ENCODE results near the gene GUCD1.

The GUCD1 gene

DNA sequence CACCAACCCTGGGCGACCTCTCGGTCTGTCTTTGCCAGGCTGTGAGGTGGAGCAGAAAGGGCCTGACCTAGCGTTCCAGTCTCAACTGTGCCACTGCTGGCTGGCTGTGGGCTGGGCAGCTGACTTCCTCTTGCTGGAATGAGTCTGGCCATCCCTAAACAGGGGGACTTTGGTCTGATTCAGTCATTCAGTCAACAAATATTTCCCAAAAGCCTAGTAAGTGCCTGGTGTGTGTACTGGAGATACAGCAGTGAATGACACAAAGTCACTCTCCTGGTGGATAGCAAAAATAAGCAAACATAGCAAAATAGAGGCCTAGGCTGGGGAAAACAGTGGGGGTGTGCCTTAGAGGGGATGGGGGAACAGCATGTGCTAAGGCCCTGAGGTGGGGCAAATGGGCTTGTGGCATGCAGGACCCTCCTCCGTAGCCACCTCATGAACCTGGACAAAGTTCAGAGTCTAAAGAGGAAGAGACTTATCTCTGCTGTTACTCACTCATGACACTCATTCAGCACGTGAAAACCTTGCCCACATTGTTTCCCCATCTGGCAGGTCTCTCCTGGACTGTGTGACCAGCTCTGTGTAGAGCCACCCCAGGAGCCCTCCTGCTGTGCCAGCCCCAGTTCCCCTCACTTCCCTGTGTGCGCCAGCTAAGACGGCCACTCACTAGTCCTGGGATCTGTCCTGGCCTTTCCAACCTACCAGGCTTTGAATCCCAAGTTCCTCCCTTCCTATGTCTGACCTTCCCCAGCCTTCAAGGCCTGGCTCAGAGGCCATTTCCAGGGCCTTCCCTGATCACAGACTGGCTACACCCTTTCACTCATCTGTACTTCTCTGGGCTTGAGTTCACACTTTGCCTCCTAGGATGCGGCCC is 4.7 kb downstream of the GUCD1 start:
- H3K4me3 ChIP-seq = no peak overlapping the region
- no peaks in the 10 kb centered on the region for H3K9me3 ChIP-seq
- H3K27ac ChIP-seq = 0 out of 2 replicates have a peak overlapping the region, but pooled peaks have one; percentile 1
- peaks cover 87% of the 10 kb centered on the region for H4K20me1 ChIP-seq
- no peak for TF ChIP-seq Cebpa-rat (IDR thresholded peaks at IDR 0.05)
- peaks cover 68% of the 10 kb centered on the region for H3K36me3 ChIP-seq
- no peak overlapping the region for H3K9ac ChIP-seq
- no peaks in the 10 kb centered on the region for H3K27me3 ChIP-seq
- peaks cover 38% of the 10 kb centered on the region for H3K4me1 ChIP-seq
- H3K4me2 ChIP-seq = no peak overlapping the region

DNA sequence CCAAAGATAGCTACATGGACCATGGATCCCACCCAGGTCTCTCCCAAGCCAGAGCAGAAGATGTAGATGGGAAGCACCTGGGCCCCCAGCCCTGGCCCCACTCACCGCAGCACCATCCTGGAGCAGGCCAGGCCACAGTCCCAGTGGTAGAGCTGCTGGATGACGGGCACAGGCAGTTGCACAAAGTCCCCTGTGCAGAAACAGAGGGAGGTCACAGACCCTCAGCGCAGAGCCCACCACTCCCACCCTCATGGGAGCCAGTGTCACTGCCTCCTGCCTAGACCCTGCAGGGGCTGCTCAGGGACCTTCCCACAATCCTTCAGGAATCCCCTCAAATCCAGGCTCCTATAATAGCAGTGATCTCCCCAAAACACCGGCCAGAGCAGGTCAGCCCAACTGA is 6.1 kb downstream of the GUCD1 start:
- no peak overlapping the region for H3K9ac ChIP-seq

DNA sequence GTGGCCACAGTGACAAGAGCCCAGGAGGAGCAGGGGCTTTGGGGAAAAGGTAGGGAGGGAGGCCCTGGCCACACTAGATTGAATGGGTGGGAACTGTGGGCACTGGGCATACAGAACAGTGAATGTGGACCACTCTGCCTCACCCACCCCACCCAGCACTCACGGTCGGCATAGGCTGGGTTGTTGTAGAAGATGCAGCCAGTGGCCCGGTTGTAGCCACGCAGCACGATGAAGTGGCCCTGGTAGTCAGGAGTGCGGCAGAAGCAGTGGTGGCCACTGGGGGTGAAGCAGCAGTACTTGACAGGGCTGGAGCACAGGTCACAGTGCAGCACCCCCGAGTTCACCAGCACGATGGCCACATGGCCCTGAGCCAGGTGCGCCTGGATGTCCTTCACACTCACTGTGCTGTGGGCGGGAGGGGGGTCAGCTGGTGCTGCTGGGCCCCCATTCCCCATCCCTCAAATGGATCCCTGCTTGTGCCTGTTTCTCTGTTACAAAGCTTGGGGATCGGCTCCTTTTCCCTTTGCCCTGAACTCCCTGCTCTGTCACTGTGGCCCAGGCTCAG is 11.2 kb downstream of the GUCD1 start:
- Histone ChIP-seq H4K20me1 (peaks cover 55% of the 10 kb centered on the region), H3K4me3 (no peak overlapping the region), H3K36me3 (peaks cover 99% of the 10 kb centered on the region)

More for the DNA sequence above, 6.1 kb downstream of the GUCD1 start:
- Histone ChIP-seq H3K9me3 (no peaks in the 10 kb centered on the region), H3K4me1 (peaks cover 34% of the 10 kb centered on the region), H3K36me3 (peaks cover 83% of the 10 kb centered on the region), H4K20me1 (peaks cover 77% of the 10 kb centered on the region), H3K27ac (no peak overlapping the region), H3K4me3 (no peak overlapping the region), H3K27me3 (no peaks in the 10 kb centered on the region), H3K4me2 (no peak overlapping the region)
- no peak for TF ChIP-seq Cebpa-rat (IDR thresholded peaks at IDR 0.05)

DNA sequence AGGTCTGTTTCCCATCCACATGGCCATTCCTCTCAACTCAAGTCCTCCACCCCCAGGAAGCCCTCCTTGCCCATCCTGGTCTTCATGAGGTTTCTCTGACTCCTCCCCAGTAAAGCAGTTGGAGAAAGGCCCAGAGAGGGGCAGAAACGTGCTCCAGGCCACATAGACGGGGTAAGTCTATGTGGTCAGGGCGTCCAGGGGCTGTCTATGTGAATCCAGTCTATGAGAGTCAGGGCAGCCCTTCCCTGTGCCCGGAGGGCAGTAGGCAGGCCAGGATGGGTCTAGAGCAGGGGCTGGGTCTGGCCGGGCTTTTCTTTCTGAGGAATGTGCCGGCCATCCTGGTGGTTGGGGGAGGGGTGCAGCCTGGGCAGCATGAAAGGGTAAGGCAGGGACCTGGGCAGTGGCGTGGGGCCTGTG is 11.7 kb downstream of the GUCD1 start:
- no peak overlapping the region for H3K9ac ChIP-seq
- H4K20me1 ChIP-seq = peaks cover 50% of the 10 kb centered on the region
- TF ChIP-seq Cebpa-rat (IDR thresholded peaks at IDR 0.05) = no peak
- no peak overlapping the region for H3K27ac ChIP-seq
- peaks cover 22% of the 10 kb centered on the region for H3K4me1 ChIP-seq
- peaks cover 98% of the 10 kb centered on the region for H3K36me3 ChIP-seq
- H3K4me2 ChIP-seq = no peak overlapping the region
- no peaks in the 10 kb centered on the region for H3K27me3 ChIP-seq
- no peak overlapping the region for H3K4me3 ChIP-seq
- H3K9me3 ChIP-seq = no peaks in the 10 kb centered on the region

More for the DNA sequence above, 11.2 kb downstream of the GUCD1 start:
- Histone ChIP-seq H3K9me3 (no peaks in the 10 kb centered on the region), H3K4me1 (peaks cover 16% of the 10 kb centered on the region), H3K27me3 (no peaks in the 10 kb centered on the region), H3K9ac (no peak overlapping the region), H3K4me2 (no peak overlapping the region), H3K27ac (no peak overlapping the region)
- no peak for TF ChIP-seq Cebpa-rat (IDR thresholded peaks at IDR 0.05)

DNA sequence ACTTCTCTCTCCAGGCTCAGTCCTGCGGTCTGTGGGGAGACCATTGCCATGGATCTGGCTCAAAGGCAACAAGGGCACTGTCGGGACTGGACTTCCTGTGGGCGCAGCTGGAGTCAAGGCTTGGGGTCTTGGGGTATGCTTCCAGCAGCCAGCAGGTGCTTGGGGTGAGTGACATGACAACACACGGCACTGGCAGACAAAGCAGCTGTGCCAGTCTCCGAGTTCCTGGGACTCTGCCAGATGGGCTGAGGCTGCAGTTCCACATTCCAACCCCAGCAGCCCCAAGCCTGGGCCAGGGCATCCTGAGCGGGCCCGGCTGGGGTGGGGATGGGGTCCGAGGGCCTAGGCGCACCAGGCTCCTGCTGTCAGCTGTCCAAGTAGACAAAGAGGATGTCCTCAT is 12.3 kb downstream of the GUCD1 start:
- peaks cover 92% of the 10 kb centered on the region for H3K36me3 ChIP-seq
- peaks cover 22% of the 10 kb centered on the region for H3K4me1 ChIP-seq
- no peaks in the 10 kb centered on the region for H3K9me3 ChIP-seq
- H3K27me3 ChIP-seq = no peaks in the 10 kb centered on the region
- no peak for TF ChIP-seq Cebpa-rat (IDR thresholded peaks at IDR 0.05)
- H3K4me3 ChIP-seq = no peak overlapping the region
- H3K27ac ChIP-seq = peak overlapping the region; percentile 39; the same call in 1 of the 2 replicates
- H3K9ac ChIP-seq = no peak overlapping the region
- H3K4me2 ChIP-seq = no peak overlapping the region
- H4K20me1 ChIP-seq = peaks cover 44% of the 10 kb centered on the region

DNA sequence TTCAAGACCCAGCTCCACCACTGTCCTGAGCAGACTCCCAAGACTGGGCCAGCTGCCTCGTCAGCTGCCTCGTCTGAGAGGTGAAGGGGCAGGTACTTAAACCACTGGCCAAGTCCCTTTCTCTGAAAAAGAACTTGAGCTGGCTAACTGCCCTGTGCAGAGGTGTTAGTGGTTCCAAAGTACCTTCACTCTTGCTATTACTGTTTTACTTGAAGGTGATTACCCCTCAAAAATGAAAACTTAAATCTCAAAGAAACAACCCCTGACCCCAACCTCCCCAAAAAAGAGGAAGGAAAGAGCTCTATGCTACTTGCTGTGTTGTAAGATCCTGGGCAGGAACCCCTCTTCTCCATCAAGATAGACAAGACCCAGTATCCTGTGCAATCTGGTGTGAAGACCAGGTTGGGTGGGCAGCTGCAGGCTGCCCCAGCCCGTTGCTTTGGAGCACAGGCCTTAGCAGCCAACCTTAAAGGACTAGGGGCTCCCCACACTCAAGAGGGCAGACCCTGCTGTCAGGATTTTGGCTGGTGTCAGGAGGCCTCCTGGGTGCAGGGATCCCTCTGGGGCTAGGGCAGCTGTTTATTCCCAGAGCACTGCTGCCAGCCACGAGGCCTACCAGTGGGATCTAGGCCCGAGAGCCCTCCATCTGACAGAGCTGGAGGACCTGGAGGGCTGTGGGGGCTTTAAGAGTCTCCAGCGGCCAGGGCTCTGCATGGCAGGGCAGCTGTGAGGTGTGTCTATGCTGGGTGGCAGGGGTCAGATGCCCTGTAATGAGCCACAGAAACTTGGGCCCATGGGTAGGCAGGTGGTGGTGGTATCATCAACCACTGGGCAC is 13.0 kb downstream of the GUCD1 start:
- TF ChIP-seq Cebpa-rat (IDR thresholded peaks at IDR 0.05) = no peak
- H3K9ac ChIP-seq = 0 out of 2 replicates have a peak overlapping the region, but pooled peaks have one; percentile 4
- no peaks in the 10 kb centered on the region for H3K27me3 ChIP-seq
- H3K4me1 ChIP-seq = peaks cover 22% of the 10 kb centered on the region
- H3K9me3 ChIP-seq = no peaks in the 10 kb centered on the region
- peaks cover 85% of the 10 kb centered on the region for H3K36me3 ChIP-seq
- H3K4me2 ChIP-seq = no peak overlapping the region
- H3K4me3 ChIP-seq = no peak overlapping the region
- H3K27ac ChIP-seq = peak overlapping the region; percentile 39; the same call in 1 of the 2 replicates
- H4K20me1 ChIP-seq = peaks cover 37% of the 10 kb centered on the region

DNA sequence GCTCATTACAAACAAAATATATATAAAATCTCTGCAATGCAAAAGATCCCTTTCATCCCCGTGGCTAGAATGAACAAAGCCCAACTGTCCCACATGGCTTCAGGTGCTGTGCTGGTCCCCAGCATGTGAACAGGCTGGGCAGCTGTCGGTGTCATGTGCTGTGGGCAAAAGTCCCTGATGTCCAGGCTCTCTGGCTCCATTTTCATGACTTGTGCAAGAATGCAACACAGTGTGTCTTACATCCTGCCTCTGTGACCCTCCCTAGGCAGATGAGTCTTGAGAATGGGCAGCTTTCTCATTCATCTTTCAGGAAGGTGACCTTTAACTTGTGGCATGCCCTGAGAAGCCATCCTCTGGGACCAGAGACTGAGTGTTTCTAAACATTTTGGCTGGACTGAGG is 14.5 kb downstream of the GUCD1 start:
- Histone ChIP-seq H4K20me1 (peaks cover 29% of the 10 kb centered on the region), H3K9me3 (no peaks in the 10 kb centered on the region), H3K27ac (no peak overlapping the region), H3K9ac (no peak overlapping the region), H3K4me1 (peaks cover 22% of the 10 kb centered on the region), H3K27me3 (no peaks in the 10 kb centered on the region), H3K36me3 (peaks cover 71% of the 10 kb centered on the region), H3K4me2 (no peak overlapping the region), H3K4me3 (no peak overlapping the region)
- no peak for TF ChIP-seq Cebpa-rat (IDR thresholded peaks at IDR 0.05)

DNA sequence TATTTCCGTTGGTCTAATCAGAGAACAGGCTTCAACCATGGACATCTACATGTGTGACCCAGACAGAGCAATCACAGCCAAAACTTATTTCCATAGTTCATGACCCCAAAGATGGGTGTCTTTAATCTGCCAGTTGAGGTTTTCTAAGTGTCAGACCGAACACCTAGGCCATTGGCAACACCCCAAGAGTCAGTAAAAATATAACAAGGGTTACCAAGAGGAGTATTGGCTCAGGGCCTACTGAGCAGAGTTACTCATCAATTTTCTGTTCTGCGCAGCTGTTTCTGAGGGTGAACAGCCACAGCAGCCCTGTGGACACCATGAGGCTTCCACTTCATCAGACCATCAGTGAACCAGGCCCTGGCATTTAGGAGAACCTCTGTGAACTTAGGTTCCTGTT is 18.8 kb downstream of the GUCD1 start:
- H3K9ac ChIP-seq = no peak overlapping the region
- no peak for TF ChIP-seq Cebpa-rat (IDR thresholded peaks at IDR 0.05)
- H3K4me2 ChIP-seq = no peak overlapping the region
- H3K27ac ChIP-seq = no peak overlapping the region
- H4K20me1 ChIP-seq = peaks cover 15% of the 10 kb centered on the region
- H3K4me1 ChIP-seq = peaks cover 11% of the 10 kb centered on the region; the same call in 1 of the 2 replicates
- H3K36me3 ChIP-seq = peaks cover 28% of the 10 kb centered on the region
- no peaks in the 10 kb centered on the region for H3K9me3 ChIP-seq
- no peak overlapping the region for H3K4me3 ChIP-seq
- no peaks in the 10 kb centered on the region for H3K27me3 ChIP-seq

DNA sequence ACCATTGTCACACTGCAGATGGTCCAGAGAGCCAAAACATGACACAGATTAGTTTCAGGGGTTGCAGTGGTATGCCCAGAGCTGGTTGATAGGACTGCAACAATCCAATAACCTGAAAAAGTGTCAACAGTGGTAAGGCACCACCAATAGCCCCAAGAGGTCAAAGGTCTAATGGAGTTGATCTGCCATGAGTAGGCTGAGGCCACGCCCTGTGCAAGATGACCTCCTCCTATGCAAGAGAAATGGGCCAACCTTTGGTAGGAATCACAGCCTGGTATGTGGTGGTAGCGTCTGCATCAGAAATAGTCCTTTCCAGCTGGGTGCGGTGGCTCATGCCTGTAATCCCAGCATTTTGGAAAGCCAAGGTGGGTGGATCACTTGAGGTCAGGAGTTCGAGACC is 19.6 kb downstream of the GUCD1 start:
- peaks cover 8% of the 10 kb centered on the region; the same call in 1 of the 2 replicates for H4K20me1 ChIP-seq
- no peak for TF ChIP-seq Cebpa-rat (IDR thresholded peaks at IDR 0.05)

More for the DNA sequence above, 19.6 kb downstream of the GUCD1 start:
- Histone ChIP-seq H3K9ac (no peak overlapping the region), H3K27ac (no peak overlapping the region), H3K4me1 (peaks cover 11% of the 10 kb centered on the region; the same call in 1 of the 2 replicates), H3K9me3 (no peaks in the 10 kb centered on the region), H3K27me3 (no peaks in the 10 kb centered on the region), H3K36me3 (peaks cover 20% of the 10 kb centered on the region), H3K4me3 (no peak overlapping the region), H3K4me2 (no peak overlapping the region)
